H1 (cell line): Measurements from ENCODE around the gene GPHB5. TPM values are rescaled to one million over a fixed set of nuclear protein-coding genes. Genes with fewer than 3 reads are reported as not detected.

Experiments
- TAF1 ChIP-seq: IDR thresholded peaks from 2 replicates; pipeline ENCODE4 v1.6.1; 2011; ENCODE audit warnings: mild to moderate bottlenecking, low read depth, low read length
- polyA plus RNA-seq, 7 experiments: library from polyadenylated mRNA; depleted of rRNA in 3 of 7; stranded (reverse) in 5 of 7; unstranded in 2 of 7; fragments of >200 nt in 5 of 7; fragments of 200-250 nt in 2 of 7; gene quantifications; 1 replicate in 5 of 7; 2 replicates in 1 of 7; 4 replicates in 1 of 7; pipeline versions ENCODE4 v1.2.1 to v1.2.3, GENCODE V29; 2011 to 2013; ENCODE audit warnings: missing spikeins in 2 of 7, mixed read lengths in 2 of 7
- total RNA-seq: library from RNA; stranded (reverse); fragmentation: NEBNext Ultra II Directional; extraction: Animal tissue kit (Norgen Biotek cat#: 25700); gene quantifications from 2 replicates; pipeline ENCODE4 v1.2.1, GENCODE V29; 2021

GPHB5 gene
- total and polyA plus RNA-seq, 2 of the 8 experiments (the other 6 are each of a cell fraction or from before 2014, with no cell fraction given): not detected

DNA sequence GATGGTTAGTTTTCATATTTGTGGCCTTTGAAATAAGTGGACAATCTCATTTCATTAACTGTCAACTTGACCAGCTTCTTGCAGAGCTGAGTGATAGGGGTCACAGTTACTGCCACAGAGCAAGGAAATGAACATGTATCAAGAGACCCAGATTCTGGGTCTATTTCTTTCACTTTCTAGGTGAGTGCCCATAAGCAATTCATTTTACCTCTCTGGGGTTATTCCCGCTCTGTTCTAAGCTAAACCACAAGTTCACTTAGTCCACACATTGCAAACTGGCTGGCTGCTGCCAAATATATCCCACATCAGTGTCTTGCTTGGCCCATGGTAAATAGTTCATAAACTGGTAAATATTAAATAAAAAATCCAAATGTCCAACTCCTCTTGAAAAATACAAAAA is 29.9 kb downstream of the GPHB5 start (continued):
- no peak for TF ChIP-seq TAF1
- TF ChIP-seq, all 59 proteins: peak for 0
